ENCODE data around the gene SORCS2. TPM values are rescaled to one million over a fixed set of nuclear protein-coding genes. Genes with fewer than 3 reads are reported as not detected.

SORCS2 gene
- total RNA-seq, 4 donors from 2014 or later = 0.07 to 1.2 (median 0.11) TPM

- no peaks in the 10 kb centered on the region for H3K4me1 ChIP-seq
- no peaks in the 10 kb centered on the region for H3K9me3 ChIP-seq
- DNase-seq (no peak), ATAC-seq (no peak)
- TF ChIP-seq, protein P1, sequence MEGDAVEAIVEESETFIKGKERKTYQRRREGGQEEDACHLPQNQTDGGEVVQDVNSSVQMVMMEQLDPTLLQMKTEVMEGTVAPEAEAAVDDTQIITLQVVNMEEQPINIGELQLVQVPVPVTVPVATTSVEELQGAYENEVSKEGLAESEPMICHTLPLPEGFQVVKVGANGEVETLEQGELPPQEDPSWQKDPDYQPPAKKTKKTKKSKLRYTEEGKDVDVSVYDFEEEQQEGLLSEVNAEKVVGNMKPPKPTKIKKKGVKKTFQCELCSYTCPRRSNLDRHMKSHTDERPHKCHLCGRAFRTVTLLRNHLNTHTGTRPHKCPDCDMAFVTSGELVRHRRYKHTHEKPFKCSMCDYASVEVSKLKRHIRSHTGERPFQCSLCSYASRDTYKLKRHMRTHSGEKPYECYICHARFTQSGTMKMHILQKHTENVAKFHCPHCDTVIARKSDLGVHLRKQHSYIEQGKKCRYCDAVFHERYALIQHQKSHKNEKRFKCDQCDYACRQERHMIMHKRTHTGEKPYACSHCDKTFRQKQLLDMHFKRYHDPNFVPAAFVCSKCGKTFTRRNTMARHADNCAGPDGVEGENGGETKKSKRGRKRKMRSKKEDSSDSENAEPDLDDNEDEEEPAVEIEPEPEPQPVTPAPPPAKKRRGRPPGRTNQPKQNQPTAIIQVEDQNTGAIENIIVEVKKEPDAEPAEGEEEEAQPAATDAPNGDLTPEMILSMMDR (IDR thresholded peaks at IDR 0.05 in 4 of 5, conservative IDR thresholded peaks at IDR 0.05 in 1 of 5) = no peak
- TF ChIP-seq POLR2A (IDR thresholded peaks at IDR 0.05) = no peak
- H3K27ac ChIP-seq = no peak overlapping the region
- intact Hi-C loops (cut with DNase I; ENCODE audit: low total_unique reads) (no loop called here), in situ Hi-C loops (cut with MboI; ENCODE audit: low sequenced_read_pairs in 4 of 4) (no loop called here)
- no peaks in the 10 kb centered on the region for H3K36me3 ChIP-seq
- H3K4me3 ChIP-seq = no peak overlapping the region
- no peaks in the 10 kb centered on the region for H3K27me3 ChIP-seq
These were observed 573.7 kb downstream of the SORCS2 start for GRCh38 chr4:7766086-7766485.

GRCh38 chr4:7766661-7767345, 574.5 kb downstream of the SORCS2 start:
- Histone ChIP-seq H3K27me3 (no peaks in the 10 kb centered on the region), H3K4me1 (no peaks in the 10 kb centered on the region), H3K9me3 (no peaks in the 10 kb centered on the region), H3K4me3 (no peak overlapping the region), H3K27ac (no peak overlapping the region), H3K36me3 (no peaks in the 10 kb centered on the region)
- ATAC-seq = no peak
- intact Hi-C loops (cut with DNase I; ENCODE audit: low total_unique reads) (no loop called here), in situ Hi-C loops (cut with MboI; ENCODE audit: low sequenced_read_pairs in 4 of 4) (no loop called here)
- TF ChIP-seq POLR2A (IDR thresholded peaks at IDR 0.05) = no peak
- TF ChIP-seq, protein P1 (IDR thresholded peaks at IDR 0.05 in 4 of 5, conservative IDR thresholded peaks at IDR 0.05 in 1 of 5) = no peak
- DNase-seq = no peak

GRCh38 chr4:7767526-7767925, 575.2 kb downstream of the SORCS2 start:
- Histone ChIP-seq H3K27me3 (no peaks in the 10 kb centered on the region), H3K4me3 (no peak overlapping the region), H3K9me3 (no peaks in the 10 kb centered on the region), H3K27ac (no peak overlapping the region), H3K36me3 (no peaks in the 10 kb centered on the region), H3K4me1 (no peaks in the 10 kb centered on the region)
- in situ Hi-C loops (cut with MboI; ENCODE audit: low sequenced_read_pairs in 4 of 4) (no loop called here), intact Hi-C loops (cut with DNase I; ENCODE audit: low total_unique reads) (no loop called here)
- DNase-seq (no peak), ATAC-seq (no peak)
- TF ChIP-seq POLR2A (IDR thresholded peaks at IDR 0.05) = no peak
- TF ChIP-seq, protein P1 (IDR thresholded peaks at IDR 0.05 in 4 of 5, conservative IDR thresholded peaks at IDR 0.05 in 1 of 5) = no peak

DNA sequence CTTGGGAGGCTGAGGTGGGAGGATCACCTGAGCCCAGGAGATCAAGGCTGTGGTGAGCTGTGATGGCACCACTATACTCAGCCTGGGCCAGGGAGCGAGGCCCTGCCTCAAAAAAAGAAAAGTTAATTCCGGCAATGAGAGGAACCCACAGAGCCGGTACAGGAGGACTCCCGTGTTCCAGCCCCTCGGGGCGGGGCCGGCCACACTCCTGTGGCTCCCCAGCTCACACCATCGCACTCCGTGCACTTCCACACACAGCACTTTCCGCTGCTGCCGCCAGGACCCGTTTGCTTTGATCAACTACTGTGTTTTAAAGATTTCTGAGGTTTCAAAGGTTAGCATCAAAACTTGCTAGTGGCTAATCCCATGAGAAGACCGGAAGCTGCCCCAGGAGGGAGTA, 575.6 kb downstream of the SORCS2 start:
- no peak overlapping the region for H3K4me3 ChIP-seq
- ATAC-seq = no peak
- H3K27me3 ChIP-seq = no peaks in the 10 kb centered on the region
- H3K9me3 ChIP-seq = no peaks in the 10 kb centered on the region
- no peaks in the 10 kb centered on the region for H3K36me3 ChIP-seq
- H3K4me1 ChIP-seq = no peaks in the 10 kb centered on the region
- intact Hi-C loops (cut with DNase I; ENCODE audit: low total_unique reads) (no loop called here), in situ Hi-C loops (cut with MboI; ENCODE audit: low sequenced_read_pairs in 4 of 4) (no loop called here)
- no peak for DNase-seq
- TF ChIP-seq, protein P1 (IDR thresholded peaks at IDR 0.05 in 4 of 5, conservative IDR thresholded peaks at IDR 0.05 in 1 of 5) = no peak
- no peak for TF ChIP-seq POLR2A (IDR thresholded peaks at IDR 0.05)
- H3K27ac ChIP-seq = no peak overlapping the region

GRCh38 chr4:7768736-7769135, 576.4 kb downstream of the SORCS2 start:
- ATAC-seq (no peak), DNase-seq (no peak)
- no peaks in the 10 kb centered on the region for H3K4me1 ChIP-seq
- no peaks in the 10 kb centered on the region for H3K36me3 ChIP-seq
- intact Hi-C loops (cut with DNase I; ENCODE audit: low total_unique reads) = no loop called here
- H3K27ac ChIP-seq = no peak overlapping the region
- no peaks in the 10 kb centered on the region for H3K27me3 ChIP-seq
- H3K9me3 ChIP-seq = no peaks in the 10 kb centered on the region
- H3K4me3 ChIP-seq = no peak overlapping the region
- TF ChIP-seq, protein P1 (IDR thresholded peaks at IDR 0.05 in 4 of 5, conservative IDR thresholded peaks at IDR 0.05 in 1 of 5) = no peak
- no peak for TF ChIP-seq POLR2A (IDR thresholded peaks at IDR 0.05)
- in situ Hi-C loops (cut with MboI; ENCODE audit: low sequenced_read_pairs in 4 of 4) = no loop called here

Measured in gastrocnemius medialis (tissue), 4 donors.